ENCODE measurements around the gene CAVIN2. TPM values are rescaled to one million over a fixed set of nuclear protein-coding genes. Genes with fewer than 3 reads are reported as not detected.

The CAVIN2 gene
- total RNA-seq, 1 experiment from 2014 or later = 1.9 TPM

GRCh38 chr2:191839918-191840804 is 6.7 kb downstream of the CAVIN2 start:
- DNase-seq (ENCODE audit: low spot score) = no peak

- no peak for DNase-seq (ENCODE audit: low spot score)
Observed at GRCh38 chr2:191838526-191838925, 8.4 kb downstream of the CAVIN2 start.

- DNase-seq (ENCODE audit: low spot score) = no peak
Observed at GRCh38 chr2:191836853-191837769, 9.8 kb downstream of the CAVIN2 start.

GRCh38 chr2:191836471-191836852 is 10.4 kb downstream of the CAVIN2 start:
- DNase-seq (ENCODE audit: low spot score) = no peak

GRCh38 chr2:191835539-191836350 is 11.1 kb downstream of the CAVIN2 start:
- DNase-seq (ENCODE audit: low spot score) = no peak

- no peak for DNase-seq (ENCODE audit: low spot score)
Observed at GRCh38 chr2:191835100-191835499, 11.8 kb downstream of the CAVIN2 start.

GRCh38 chr2:191833356-191833755 is 13.5 kb downstream of the CAVIN2 start:
- DNase-seq (ENCODE audit: low spot score) = no peak

- no peak for DNase-seq (ENCODE audit: low spot score)
Observed at GRCh38 chr2:191832668-191833067, 14.2 kb downstream of the CAVIN2 start.

GRCh38 chr2:191831410-191831994 is 15.4 kb downstream of the CAVIN2 start:
- DNase-seq (ENCODE audit: low spot score) = no peak

GRCh38 chr2:191824398-191824797 is 22.5 kb downstream of the CAVIN2 start:
- DNase-seq (ENCODE audit: low spot score) = no peak

- DNase-seq (ENCODE audit: low spot score) = no peak
Observed at GRCh38 chr2:191821078-191821477, 25.8 kb downstream of the CAVIN2 start.

- no peak for DNase-seq (ENCODE audit: low spot score)
Observed at GRCh38 chr2:191818725-191819350, 28.1 kb downstream of the CAVIN2 start.

GRCh38 chr2:191818133-191818532 is 28.8 kb downstream of the CAVIN2 start:
- no peak for DNase-seq (ENCODE audit: low spot score)

GRCh38 chr2:191815010-191815409 is 31.9 kb downstream of the CAVIN2 start:
- no peak for DNase-seq (ENCODE audit: low spot score)

- no peak for DNase-seq (ENCODE audit: low spot score)
Observed at GRCh38 chr2:191813943-191814342, 32.9 kb downstream of the CAVIN2 start.

GRCh38 chr2:191811807-191812602 is 34.9 kb downstream of the CAVIN2 start:
- peak; percentile 50 for DNase-seq (ENCODE audit: low spot score)

GRCh38 chr2:191806396-191806795 is 40.5 kb downstream of the CAVIN2 start:
- no peak for DNase-seq (ENCODE audit: low spot score)

- no peak for DNase-seq (ENCODE audit: low spot score)
Observed at GRCh38 chr2:191804766-191805165, 42.1 kb downstream of the CAVIN2 start.

GRCh38 chr2:191803007-191803406 is 43.9 kb downstream of the CAVIN2 start:
- DNase-seq (ENCODE audit: low spot score) = no peak

- DNase-seq (ENCODE audit: low spot score) = no peak
Observed at GRCh38 chr2:191802180-191802579, 44.7 kb downstream of the CAVIN2 start.
